MM.1S (cell line): Measurements from ENCODE around the gene MUC3A.
"Not testable (repeated sequence)": the region's sequence is repeated elsewhere in the genome, so short reads cannot be mapped to it uniquely, and the experiment has no call there.

Source experiments
- EZH2 ChIP-seq: fragments of 300-600 bp; sonication (generic); optimal IDR thresholded peaks from 2 replicates; pipeline ENCODE3; 2017; ENCODE audit warnings: low read depth, mild to moderate bottlenecking, antibody characterized with exemption, low read length, mixed read lengths
- TF ChIP-seq, protein P1 (sequence below): fragments of 300-600 bp; sonication (generic); IDR thresholded peaks from 2 replicates; pipeline ENCODE4 v1.5.1; 2016; ENCODE audit warnings: antibody characterized with exemption, low read length, mixed read lengths

DNA sequence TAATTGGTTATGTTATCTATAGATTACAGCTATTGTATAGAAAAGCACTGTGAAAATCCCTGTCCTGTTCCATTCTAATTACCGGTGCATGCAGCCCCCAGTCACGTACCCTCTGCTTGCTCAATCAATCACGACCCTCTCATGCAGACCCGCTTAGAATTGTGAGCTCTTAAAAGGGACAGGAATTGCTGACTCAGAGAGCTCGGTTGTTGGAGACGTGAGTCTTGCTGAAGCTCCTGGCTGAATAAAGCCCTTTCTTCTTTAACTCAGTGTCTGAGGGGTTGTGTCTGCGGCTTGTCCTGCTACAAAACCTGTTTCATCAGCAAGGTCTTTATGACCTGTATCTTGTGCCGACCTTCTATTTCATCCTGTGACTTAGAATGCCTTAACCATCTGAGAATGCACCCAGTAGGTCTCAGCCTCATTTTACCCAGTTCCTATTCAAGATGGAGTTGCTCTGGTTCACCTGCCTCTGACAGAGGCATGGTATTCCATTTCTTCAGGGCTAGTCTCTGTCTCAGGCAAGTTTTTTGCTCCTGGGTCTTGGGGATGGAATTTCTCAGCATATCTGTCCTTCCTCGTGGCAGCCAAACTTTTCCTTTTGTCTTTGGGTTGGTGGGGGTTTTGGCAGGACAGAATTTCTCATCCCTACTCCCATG is 29.4 kb upstream of the MUC3A start:
- TF ChIP-seq, protein P1, sequence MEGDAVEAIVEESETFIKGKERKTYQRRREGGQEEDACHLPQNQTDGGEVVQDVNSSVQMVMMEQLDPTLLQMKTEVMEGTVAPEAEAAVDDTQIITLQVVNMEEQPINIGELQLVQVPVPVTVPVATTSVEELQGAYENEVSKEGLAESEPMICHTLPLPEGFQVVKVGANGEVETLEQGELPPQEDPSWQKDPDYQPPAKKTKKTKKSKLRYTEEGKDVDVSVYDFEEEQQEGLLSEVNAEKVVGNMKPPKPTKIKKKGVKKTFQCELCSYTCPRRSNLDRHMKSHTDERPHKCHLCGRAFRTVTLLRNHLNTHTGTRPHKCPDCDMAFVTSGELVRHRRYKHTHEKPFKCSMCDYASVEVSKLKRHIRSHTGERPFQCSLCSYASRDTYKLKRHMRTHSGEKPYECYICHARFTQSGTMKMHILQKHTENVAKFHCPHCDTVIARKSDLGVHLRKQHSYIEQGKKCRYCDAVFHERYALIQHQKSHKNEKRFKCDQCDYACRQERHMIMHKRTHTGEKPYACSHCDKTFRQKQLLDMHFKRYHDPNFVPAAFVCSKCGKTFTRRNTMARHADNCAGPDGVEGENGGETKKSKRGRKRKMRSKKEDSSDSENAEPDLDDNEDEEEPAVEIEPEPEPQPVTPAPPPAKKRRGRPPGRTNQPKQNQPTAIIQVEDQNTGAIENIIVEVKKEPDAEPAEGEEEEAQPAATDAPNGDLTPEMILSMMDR = not testable (repeated sequence)
- TF ChIP-seq EZH2 = not testable (repeated sequence)
